Small intestine (tissue), 7 donors: Measurements from ENCODE around the gene CGB8. TPM values are rescaled to one million over a fixed set of nuclear protein-coding genes. Genes with fewer than 3 reads are reported as not detected.
"Not testable (repeated sequence)": the region's sequence is repeated elsewhere in the genome, so short reads cannot be mapped to it uniquely, and the experiment has no call there.

Source experiments
- DNase-seq, 2 donors: peaks; one replicate each; pipeline versions ENCODE4 v3.0.0 to v3.0.0-alpha.2; 2013
- FAIRE-seq: peaks from 2 replicates; lab custom pipeline; 2012; peaks lifted over from hg19 to GRCh38; lab: Jason Lieb, UNC
- H3K27ac ChIP-seq, 3 donors: one replicate each; pipeline ENCODE4 v1.5.1; 2013; ENCODE audit warnings: low read length in 2 of 3, mild to moderate bottlenecking in 2 of 3, control low read depth in 1 of 3, inconsistent platforms in 1 of 3, low read depth in 1 of 3, moderate library complexity in 1 of 3
- H3K27me3 ChIP-seq, 3 donors: one replicate each; pipeline ENCODE4 v1.6.1; 2013; ENCODE audit warnings: low read length in 3 of 3, inconsistent platforms in 1 of 3; ENCODE audit not compliant: control insufficient read depth in 3 of 3, insufficient read depth in 3 of 3
- H3K36me3 ChIP-seq, 3 donors: one replicate each; pipeline ENCODE4 v1.6.1; 2013; ENCODE audit warnings: low read length in 3 of 3, inconsistent platforms in 1 of 3, low read depth in 1 of 3, mild to moderate bottlenecking in 1 of 3, moderate library complexity in 1 of 3; ENCODE audit not compliant: control insufficient read depth in 3 of 3, insufficient read depth in 2 of 3
- H3K4me1 ChIP-seq, 3 donors: one replicate each; pipeline ENCODE4 v1.6.1; 2013; ENCODE audit warnings: low read length in 2 of 3, inconsistent platforms in 1 of 3, low read depth in 1 of 3, mild to moderate bottlenecking in 1 of 3, moderate library complexity in 1 of 3; ENCODE audit not compliant: control insufficient read depth in 3 of 3, insufficient read depth in 2 of 3
- H3K4me3 ChIP-seq, 3 donors: one replicate each; pipeline ENCODE4 v1.5.1; 2013; ENCODE audit warnings: low read length in 3 of 3, control low read depth in 1 of 3, inconsistent platforms in 1 of 3, low read depth in 1 of 3, mild to moderate bottlenecking in 1 of 3, moderate library complexity in 1 of 3
- H3K9me3 ChIP-seq, 2 donors: one replicate each; pipeline ENCODE4 v1.6.1; 2013; ENCODE audit warnings: low read depth in 1 of 2, low read length in 1 of 2; ENCODE audit not compliant: control insufficient read depth in 2 of 2, insufficient read depth in 1 of 2
- WGBS, 3 donors: extraction: QIAGEN DNeasy Blood & Tissue Kit; methylation state at CpG; one replicate each; pipeline ENCODE4 v1.1.7; 2013; 5-methylcytosine and 5-hydroxymethylcytosine counted together
- polyA plus RNA-seq, 4 donors: library from polyadenylated mRNA; stranded (reverse) in 3 of 4; unstranded in 1 of 4; fragments of 200-250 nt in 3 of 4; fragments of 120-200 nt in 1 of 4; gene quantifications; one replicate each; pipeline versions ENCODE4 v1.2.1 to v1.2.3, GENCODE V29; 2013
- donor health status: healthy with polysubstance abuse.
- donor health status: control.
- donor health status: control.
- donor health status: Bipolar disorder and iron deficiency.
- donor health status: healthy.

CGB8 gene
- polyA plus RNA-seq, 4 donors, result not detected

DNA sequence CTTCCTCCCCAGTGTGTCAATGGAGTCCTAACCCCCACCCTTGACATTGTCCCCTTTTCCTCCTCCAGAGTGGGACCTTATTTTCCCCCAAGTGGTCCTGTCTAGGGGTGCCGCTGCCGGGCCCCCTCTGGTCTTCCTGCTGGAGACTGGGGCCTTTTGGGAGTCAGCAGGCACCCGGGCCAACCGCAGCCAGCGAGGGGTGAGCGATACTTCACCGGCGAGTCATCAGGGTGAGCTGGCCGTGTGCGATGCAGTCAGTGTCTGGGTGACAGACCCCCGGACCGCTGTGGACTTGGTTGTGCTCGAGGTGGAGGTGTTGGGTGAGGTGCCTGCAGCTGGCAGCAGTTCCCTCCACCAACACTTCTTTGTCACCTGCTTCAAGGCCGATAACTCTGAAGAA is 19.2 kb downstream of the CGB8 start:
- H3K4me1 ChIP-seq, H3K9me3 ChIP-seq, H3K27me3 ChIP-seq, H3K36me3 ChIP-seq, H3K27ac ChIP-seq, H3K4me3 ChIP-seq, FAIRE-seq, DNase-seq: not testable (repeated sequence)
- WGBS, 3 donors, result 83 to 90% (median 85%) methylated on average over 11 to 14 of the region's 14 CpGs

GRCh38 chr19:49028686-49029085 is 20.2 kb downstream of the CGB8 start:
- FAIRE-seq, H3K27me3 ChIP-seq: not testable (repeated sequence)

DNA sequence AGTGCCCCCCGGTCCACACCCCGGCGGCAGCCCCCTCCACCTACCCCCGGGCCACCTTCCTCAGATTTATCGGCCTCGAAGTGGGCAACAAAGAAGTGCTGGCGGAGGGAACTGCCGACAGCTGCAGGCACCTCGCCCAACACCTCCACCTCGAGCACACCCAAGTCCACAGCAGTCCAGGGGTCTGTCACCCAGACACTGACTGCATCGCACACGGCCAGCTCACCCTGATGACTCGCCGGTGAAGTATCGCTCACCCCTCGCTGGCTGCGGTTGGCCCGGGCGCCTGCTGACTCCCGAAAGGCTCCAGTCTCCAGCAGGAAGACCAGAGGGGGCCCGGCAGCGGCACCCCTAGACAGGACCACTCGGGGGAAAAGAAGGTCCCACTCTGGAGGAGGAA is 23.3 kb downstream of the CGB8 start:
- not testable (repeated sequence) for DNase-seq, H3K36me3 ChIP-seq, H3K4me1 ChIP-seq, H3K27ac ChIP-seq, FAIRE-seq, H3K9me3 ChIP-seq, H3K4me3 ChIP-seq
- H3K27me3 ChIP-seq, result peaks cover 0 to 16% (median 0%) of the 10 kb centered on the region in 3 donors
- 77 to 82% (median 78%) methylated on average over 17 to 23 of the region's 23 CpGs for WGBS, 3 donors

More at GRCh38 chr19:49028686-49029085, 20.2 kb downstream of the CGB8 start:
- DNase-seq, H3K4me3 ChIP-seq, H3K36me3 ChIP-seq, H3K27ac ChIP-seq, H3K9me3 ChIP-seq, H3K4me1 ChIP-seq: not testable (repeated sequence)
- WGBS, 3 donors, result 64 to 74% (median 64%) methylated on average over 5 to 9 of the region's 9 CpGs

DNA sequence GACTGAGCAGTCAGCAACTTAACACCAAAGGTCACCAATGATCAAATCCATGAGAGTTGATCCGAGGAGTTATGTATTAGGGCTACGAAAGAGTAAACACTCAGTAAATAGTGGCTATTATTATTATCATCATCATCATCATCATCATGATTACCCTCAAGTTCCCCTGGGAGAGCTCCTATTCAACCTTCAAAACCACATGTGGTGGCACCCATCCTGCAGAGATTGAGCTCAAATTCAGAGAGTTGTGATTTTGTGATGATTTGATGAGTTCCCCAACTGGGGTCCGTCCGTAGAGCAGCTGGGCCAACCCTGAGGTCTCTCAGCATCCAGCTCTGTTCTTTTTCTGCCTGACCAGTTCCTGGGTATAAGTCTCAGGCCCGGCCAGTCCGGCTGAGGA is 23.8 kb downstream of the CGB8 start:
- H3K4me3 ChIP-seq, H3K9me3 ChIP-seq, DNase-seq, FAIRE-seq, H3K27ac ChIP-seq, H3K4me1 ChIP-seq, H3K36me3 ChIP-seq: not testable (repeated sequence)
- peaks cover 0 to 21% (median 0%) of the 10 kb centered on the region in 3 donors for H3K27me3 ChIP-seq
- 67 to 87% (median 79%) methylated on average over 3 to 4 of the region's 6 CpGs for WGBS, 3 donors

GRCh38 chr19:49024233-49024632 is 24.7 kb downstream of the CGB8 start, which contains the start of gene CGB3:
Gene CGB3 (minus strand): TSS chr19:49024333. CDS start chr19:49023971, 362 bp downstream.
- not testable (repeated sequence) for H3K27ac ChIP-seq, H3K4me1 ChIP-seq, H3K36me3 ChIP-seq, FAIRE-seq, H3K9me3 ChIP-seq, DNase-seq, H3K4me3 ChIP-seq
- peaks cover 0 to 29% (median 0%) of the 10 kb centered on the region in 3 donors for H3K27me3 ChIP-seq
- 33 to 58% (median 40%) methylated on average over 8 to 13 of the region's 15 CpGs for WGBS, 3 donors

DNA sequence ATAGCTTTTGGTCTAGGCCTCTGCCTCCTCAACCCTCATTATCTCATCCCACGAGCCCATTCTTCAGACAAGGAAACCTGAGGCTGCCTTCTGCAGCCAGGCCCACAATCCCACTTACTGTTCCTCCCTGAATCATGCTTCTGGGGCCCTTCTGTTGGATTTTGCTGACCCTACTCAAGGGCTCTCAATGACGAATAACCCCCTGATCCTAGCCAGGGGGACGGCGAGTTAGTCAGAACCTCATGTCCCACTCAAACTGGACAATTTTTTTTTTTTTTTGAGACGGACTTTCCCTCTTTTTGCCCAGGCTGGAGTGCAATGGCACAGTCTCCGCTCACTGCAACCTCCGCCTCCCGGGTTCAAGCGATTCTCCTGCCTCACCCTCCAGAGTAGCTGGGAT is 26.8 kb downstream of the CGB8 start:
- FAIRE-seq (no peak), DNase-seq (no peak)
- H3K4me3 ChIP-seq, result no peak overlapping the region
- no peaks in the 10 kb centered on the region for H3K9me3 ChIP-seq
- peaks cover 0 to 11% (median 4%) of the 10 kb centered on the region in 3 donors for H3K4me1 ChIP-seq
- peaks cover 0 to under 1% (median 0%) of the 10 kb centered on the region in 3 donors for H3K36me3 ChIP-seq
- no peak overlapping the region for H3K27ac ChIP-seq
- WGBS, 3 donors, result 81 to 88% (median 86%) methylated on average over 9 of the region's 9 CpGs
- H3K27me3 ChIP-seq, result peaks cover 0 to 39% (median 0%) of the 10 kb centered on the region in 3 donors

DNA sequence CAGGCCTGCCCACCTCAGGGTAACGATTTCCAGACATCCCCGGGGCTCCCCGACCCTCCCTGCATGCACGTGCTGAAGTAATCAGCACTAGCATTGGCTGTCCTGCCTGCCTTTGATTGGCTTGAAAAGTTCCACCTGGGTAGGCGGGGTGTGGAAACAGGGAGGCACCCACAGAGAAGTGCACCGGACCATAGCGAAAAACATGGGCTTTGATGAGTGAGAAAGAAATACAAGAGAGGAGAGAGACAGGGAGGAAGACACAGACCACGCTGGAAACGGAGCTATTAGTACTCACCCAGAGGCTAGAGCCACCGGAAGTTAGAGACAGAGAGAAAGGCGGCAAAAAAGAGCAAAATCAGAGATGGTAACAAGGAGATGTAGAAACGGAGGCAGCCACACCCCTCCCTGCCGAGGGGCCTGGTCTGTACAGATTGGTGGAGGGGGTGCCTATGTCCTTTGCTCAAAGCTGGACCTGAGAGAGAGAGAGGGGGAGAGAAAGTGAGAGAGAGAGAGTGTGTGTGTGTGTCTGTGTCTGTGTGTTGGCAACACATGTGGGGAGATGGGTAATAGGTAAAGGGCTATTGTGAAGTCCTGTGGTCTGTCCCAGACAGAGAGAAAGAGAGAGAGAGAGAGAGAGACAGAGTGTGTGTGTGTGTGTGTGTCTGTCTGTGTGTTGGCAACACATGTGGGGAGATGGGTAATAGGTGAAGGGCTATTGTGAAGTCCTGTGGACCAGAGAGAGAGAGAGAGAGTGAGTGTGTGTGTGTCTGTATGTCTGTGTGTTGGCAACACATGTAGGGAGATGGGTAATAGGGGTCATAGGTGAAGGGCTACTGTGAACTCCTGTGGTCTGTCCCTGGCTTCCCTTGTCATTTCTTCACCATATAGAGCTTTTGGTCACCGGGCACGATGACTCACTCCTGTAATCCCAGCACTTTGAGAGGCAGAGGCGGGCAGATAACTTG is 27.7 kb downstream of the CGB8 start:
- Histone ChIP-seq H3K36me3 (peaks cover 0 to 7% (median 0%) of the 10 kb centered on the region in 3 donors), H3K9me3 (no peaks in the 10 kb centered on the region), H3K4me1 (peaks cover 0 to 11% (median 4%) of the 10 kb centered on the region in 3 donors), H3K27ac (no peak overlapping the region), H3K4me3 (no peak overlapping the region), H3K27me3 (peaks cover 0 to 39% (median 0%) of the 10 kb centered on the region in 3 donors)
- WGBS, 3 donors, result 15 to 32% (median 17%) methylated on average over 16 of the region's 16 CpGs
- no peak for DNase-seq
- FAIRE-seq, result no peak

GRCh38 chr19:49020342-49020741 is 28.6 kb downstream of the CGB8 start:
- Histone ChIP-seq H3K36me3 (peaks cover 0 to 16% (median 3%) of the 10 kb centered on the region in 3 donors), H3K4me3 (no peak overlapping the region), H3K27me3 (peaks cover 0 to 39% (median 0%) of the 10 kb centered on the region in 3 donors), H3K9me3 (no peaks in the 10 kb centered on the region), H3K27ac (no peak overlapping the region), H3K4me1 (peaks cover 0 to 11% (median 4%) of the 10 kb centered on the region in 3 donors)
- 42 to 76% (median 44%) methylated on average over 11 of the region's 11 CpGs for WGBS, 3 donors
- FAIRE-seq (no peak), DNase-seq (no peak)
